Sigmoid colon (tissue), 3 donors: ENCODE measurements around the gene IZUMO1R.

Experiments used
- CTCF ChIP-seq, 4 experiments: fragments of 450-650 bp in 3 of 4; fragments of 200-600 bp in 1 of 4; IDR thresholded peaks; one replicate each; pipeline ENCODE4 v1.5.1; 2016 to 2019; ENCODE audit warnings: antibody characterized with exemption in 4 of 4, mild to moderate bottlenecking in 3 of 4, moderate library complexity in 2 of 4
- POLR2A ChIP-seq, 2 donors: fragments of 450-650 bp; IDR thresholded peaks; one replicate each; pipeline ENCODE4 v1.6.1; 2016; ENCODE audit warnings: antibody characterized with exemption in 2 of 2, mild to moderate bottlenecking in 2 of 2, moderate library complexity in 2 of 2

- TF ChIP-seq POLR2A (IDR thresholded peaks at IDR 0.05) (no peak), CTCF (IDR thresholded peaks at IDR 0.05) (no peak)
These were observed 28.4 kb downstream of the IZUMO1R start for GRCh38 chr11:94332814-94333213.
